K562 (cell line): ENCODE data around the gene IRF2BP1. TPM values are rescaled to one million over a fixed set of nuclear protein-coding genes. Genes with fewer than 3 reads are reported as not detected.

Experiments used
- ATAC-seq: fragments of 200-7000 bp; cut with Tn5 transposase; 3 replicates; pipeline ENCODE4 v1.9.1; 2020; ENCODE audit warnings: moderate library complexity
- BruUV-seq: library from RNA; stranded (reverse); fragments of 400-500 nt; replicated peaks from 2 replicates; lab custom pipeline; 2021; lab: Mats Ljungman, UMichigan
- CTCF ChIA-PET: fragments of 300-600 bp; formaldehyde crosslinking; extraction: SDS; loops from one replicate; lab custom pipeline; 2021; ENCODE audit warnings: low intra/inter-chr PET ratio; lab: Yijun Ruan, JAX
- POLR2A ChIA-PET: fragments of 300-600, 350-650 bp; sonication (Branson Sonifier 250); formaldehyde crosslinking; extraction: SDS; loops from one replicate; lab custom pipeline; 2021; ENCODE audit warnings: antibody characterized with exemption, inconsistent platforms; lab: Yijun Ruan, JAX
- DNase-seq, 4 experiments: peaks; one replicate each; pipeline versions ENCODE4 v3.0.0 to v3.0.0-alpha.2; 2011 to 2018; ENCODE audit warnings: low spot score in 3 of 4, mixed read lengths in 3 of 4; ENCODE audit errors: extremely low read depth in 1 of 4
- FAIRE-seq: peaks from 2 replicates; lab custom pipeline; 2011; peaks lifted over from hg19 to GRCh38; lab: Jason Lieb, UNC
- H2AFZ ChIP-seq: 2 replicates; pipeline ENCODE4 v1.6.0; 2011; ENCODE audit warnings: low read depth, low read length, control low read depth, inconsistent platforms
- H3K27ac ChIP-seq: fragments of 200-600 bp; 3 replicates; pipeline ENCODE4 v1.8.0; 2011; ENCODE audit warnings: low read depth, mild to moderate bottlenecking, control low read depth, inconsistent platforms, low read length, moderate library complexity, mixed read lengths; ENCODE audit errors: extremely low read depth
- H3K27me3 ChIP-seq, 2 experiments: fragments of 300-600 bp in 1 of 2; 2 replicates in 1 of 2; 3 replicates in 1 of 2; pipeline versions ENCODE4 v1.6.0 to v1.8.0; 2011; ENCODE audit warnings: inconsistent platforms in 2 of 2, low read length in 2 of 2, mild to moderate bottlenecking in 1 of 2, mixed read lengths in 1 of 2, moderate library complexity in 1 of 2; ENCODE audit not compliant: control insufficient read depth in 2 of 2, insufficient read depth in 2 of 2
- H3K36me3 ChIP-seq: fragments of 300-600 bp; 3 replicates; pipeline ENCODE4 v1.8.0; 2011; ENCODE audit warnings: mild to moderate bottlenecking, low read length, inconsistent platforms; ENCODE audit not compliant: control insufficient read depth, insufficient read depth
- H3K4me1 ChIP-seq, 2 experiments: fragments of 200-600 bp in 1 of 2; replicated peaks in 1 of 2; 2 replicates in 1 of 2; 3 replicates in 1 of 2; pipeline versions ENCODE4 v1.5.1 to v1.8.0; 2011; ENCODE audit warnings: inconsistent platforms in 2 of 2, low read length in 2 of 2, mild to moderate bottlenecking in 1 of 2, mixed read lengths in 1 of 2, moderate library complexity in 1 of 2; ENCODE audit not compliant: control insufficient read depth in 2 of 2, insufficient read depth in 2 of 2
- H3K4me2 ChIP-seq: 2 replicates; pipeline ENCODE4 v1.6.1; 2011; ENCODE audit warnings: low read length, control low read depth, inconsistent platforms, mixed read lengths; ENCODE audit not compliant: insufficient read depth
- H3K4me3 ChIP-seq: fragments of 200-600 bp; sonication (generic), shearing (Covaris generic); 2 replicates; pipeline ENCODE4 v1.5.1; 2016; ENCODE audit warnings: control low read depth, inconsistent platforms
- H3K79me2 ChIP-seq: fragments of 200-600 bp; 3 replicates; pipeline ENCODE4 v1.8.0; 2011; ENCODE audit warnings: low read length, inconsistent platforms; ENCODE audit not compliant: control insufficient read depth, insufficient read depth
- H3K9ac ChIP-seq, 2 experiments: 2 replicates each; pipeline versions ENCODE4 v1.6.0 to v1.6.1; 2011; ENCODE audit warnings: low read depth in 2 of 2, low read length in 2 of 2, control low read depth in 1 of 2, inconsistent platforms in 1 of 2, mild to moderate bottlenecking in 1 of 2, mixed read lengths in 1 of 2; ENCODE audit not compliant: insufficient read depth in 1 of 2
- H3K9me1 ChIP-seq: one replicate; pipeline ENCODE4 v1.6.0; 2011; ENCODE audit warnings: inconsistent platforms, mild to moderate bottlenecking, low read length, moderate library complexity; ENCODE audit not compliant: control insufficient read depth, insufficient read depth
- H3K9me3 ChIP-seq: replicated peaks from 2 replicates; pipeline ENCODE4 v1.5.1; 2011; ENCODE audit warnings: low read depth, low read length, inconsistent platforms; ENCODE audit not compliant: control insufficient read depth, insufficient read depth
- H4K20me1 ChIP-seq: replicated peaks from 2 replicates; pipeline ENCODE4 v1.6.1; 2011; ENCODE audit warnings: low read length, inconsistent platforms, mixed read lengths; ENCODE audit not compliant: control insufficient read depth, insufficient read depth
- ATF7 ChIP-seq: fragments of 450-650 bp; IDR thresholded peaks from 2 replicates; pipeline ENCODE4 v1.7.1; 2014; ENCODE audit warnings: mild to moderate bottlenecking, moderate library complexity
- JUND ChIP-seq, 2 experiments: IDR thresholded peaks; 2 replicates in 1 of 2; 3 replicates in 1 of 2; pipeline ENCODE4 v1.6.1; 2011; ENCODE audit warnings: borderline replicate concordance in 2 of 2, low read depth in 2 of 2, low read length in 2 of 2, improper control_type of control experiment in 1 of 2, missing biosample characterization in 1 of 2, missing genetic modification characterization in 1 of 2, missing genetic modification reagents in 1 of 2
- PYGO2 ChIP-seq: fragments of 450-650 bp; IDR thresholded peaks from 2 replicates; pipeline ENCODE4 v1.6.1; 2016; ENCODE audit warnings: mild to moderate bottlenecking, missing genetic modification characterization, moderate library complexity, missing compliant biosample characterization
- WGBS: fragments of 100-300 bp; shearing (Covaris generic); methylation state at CpG from one replicate; pipeline ENCODE4 v1.1.6; 2016; ENCODE audit warnings: low coverage, mixed read lengths; ENCODE audit not compliant: insufficient coverage; ENCODE audit errors: missing lambda C conversion rate; 5-methylcytosine and 5-hydroxymethylcytosine counted together
- in situ Hi-C: fragments of 300-500 bp; cut with MboI; formaldehyde crosslinking; loops from 4 replicates; pipeline ENCODE4 v1.15.0; 2018; ENCODE audit warnings: inconsistent platforms, mixed read lengths
- intact Hi-C: fragments of 100-400 bp; cut with micrococcal nuclease; formaldehyde crosslinking; loops from 2 replicates; pipeline ENCODE4 v1.14.2; 2022
- polyA plus RNA-seq, 8 experiments: library from polyadenylated mRNA; depleted of rRNA in 4 of 8; stranded (reverse) in 5 of 8; unstranded in 3 of 8; fragments of >200 nt; fragmentation: Nextera tagmentation in 2 of 8; fragmentation: Illumina TruSeq in 1 of 8; extraction: Ambion mirVana in 2 of 8; extraction: Trizol in 1 of 8; gene quantifications; 2 replicates each; pipeline versions ENCODE4 v1.2.1 to v1.2.3, GENCODE V29; 2011 to 2014; ENCODE audit warnings: inconsistent platforms in 1 of 8, missing spikeins in 1 of 8
- total RNA-seq, 7 experiments: library from RNA; depleted of rRNA in 6 of 7; stranded (reverse); fragments of >200 nt in 6 of 7; fragmentation: Illumina TruSeq in 2 of 7; extraction: Trizol in 2 of 7; gene quantifications; 2 replicates each; pipeline versions ENCODE4 v1.2.1 to v1.2.3, GENCODE V29; 2011 to 2021; ENCODE audit warnings: low replicate concordance in 1 of 7
- TF ChIP-seq, protein P1 (sequence below): sonication (generic); formaldehyde crosslinking; IDR thresholded peaks from 2 replicates; pipeline ENCODE4 v1.8.0; 2022; ENCODE audit warnings: mild to moderate bottlenecking, low read depth, missing genetic modification reagents
- TF ChIP-seq, protein P2 (sequence below): sonication (generic); formaldehyde crosslinking; IDR thresholded peaks from 2 replicates; pipeline ENCODE4 v1.9.0; 2022; ENCODE audit warnings: mild to moderate bottlenecking, missing genetic modification reagents
- TF ChIP-seq, protein P3 (sequence below), 2 experiments: fragments of 450-650 bp in 1 of 2; sonication (generic) in 1 of 2; formaldehyde crosslinking in 1 of 2; IDR thresholded peaks in 1 of 2; conservative IDR thresholded peaks in 1 of 2; 2 replicates each; pipeline versions ENCODE4 v1.6.1 to v1.8.1; 2016 to 2023; ENCODE audit warnings: mild to moderate bottlenecking in 2 of 2, moderate library complexity in 2 of 2, inconsistent platforms in 1 of 2, missing genetic modification reagents in 1 of 2

IRF2BP1 gene
- total and polyA plus RNA-seq, 9 of the 15 experiments (the other 6 are each of a cell fraction or from before 2014, with no cell fraction given): 0.61 to 35.9 (median 3.5) TPM

DNA sequence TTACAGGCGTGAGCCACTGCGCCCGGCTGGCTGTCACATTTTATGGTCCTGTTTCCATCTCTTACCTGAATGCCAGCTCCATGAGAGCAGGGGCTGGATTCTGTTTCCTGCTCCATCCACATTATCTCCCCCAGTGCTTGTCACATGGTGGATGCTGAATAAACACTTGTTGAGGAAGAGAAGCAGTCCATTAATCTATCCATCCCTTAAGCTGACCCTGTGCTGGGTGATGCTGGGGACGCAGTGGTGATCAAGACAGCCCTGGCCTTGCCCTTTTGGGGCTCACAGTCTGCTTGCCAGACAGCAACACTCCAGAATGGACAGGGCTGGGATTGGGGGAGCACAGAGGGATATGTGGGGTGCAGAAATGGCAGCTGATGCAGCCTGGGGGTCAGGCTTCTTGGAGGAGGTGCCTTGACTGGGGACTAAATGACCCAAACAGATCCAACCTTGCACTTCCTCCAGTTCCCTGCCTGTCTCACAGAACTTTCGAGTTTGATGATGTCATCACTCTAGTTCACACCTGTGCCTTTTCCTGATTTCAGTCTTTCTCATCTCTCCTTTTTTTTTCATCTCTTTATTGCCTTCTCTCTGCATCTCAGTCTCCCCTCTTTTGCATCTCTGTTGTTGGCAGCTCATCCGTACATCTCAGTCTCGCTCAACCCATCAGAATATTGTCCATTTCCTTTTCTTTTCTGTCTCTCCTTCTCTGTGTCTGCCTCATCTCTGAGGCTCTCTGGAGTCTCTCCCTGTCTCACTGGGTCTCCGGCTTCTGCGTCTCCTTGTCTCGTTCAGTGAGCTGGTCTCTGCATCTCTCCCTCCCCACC is 4.6 kb downstream of the IRF2BP1 start:
- ChIA-PET CTCF (interaction anchor here (3.3 to 4.9 kb wide), 2 partner anchors 17 to 64 kb away, joined by 56 to 102 read pairs; partner anchors contain the start of genes FOXA3 and SYMPK), POLR2A (interaction anchor here (0.6 to 1.6 kb wide), 6 partner anchors 11 to 304 kb away, joined by 3 to 6 read pairs (median 3); partner anchors contain the start of gene SYMPK)
- Histone ChIP-seq H2AFZ (no peak overlapping the region), H4K20me1 (no peaks in the 10 kb centered on the region), H3K9me3 (no peaks in the 10 kb centered on the region), H3K4me2 (no peak overlapping the region), H3K9ac (peak overlapping the region in 1 of 2 experiments; percentile 89; a peak in 1 of 4 replicates), H3K36me3 (peaks cover 13% of the 10 kb centered on the region; the same call in 1 of the 3 replicates), H3K9me1 (no peaks in the 10 kb centered on the region), H3K27ac (no peak overlapping the region), H3K4me3 (no peak overlapping the region), H3K4me1 (peaks cover 45 to 78% of the 10 kb centered on the region in 2 experiments), H3K27me3 (no peaks in the 10 kb centered on the region), H3K79me2 (peaks cover 25% of the 10 kb centered on the region)
- intact Hi-C loops: no loop called here
- BruUV-seq: no TSS peak
- in situ Hi-C loops: no loop called here
- WGBS: 67% methylated on average over 10 of the region's 10 CpGs
- no peak for TF ChIP-seq PYGO2 (tag)
- TF ChIP-seq, protein P1, sequence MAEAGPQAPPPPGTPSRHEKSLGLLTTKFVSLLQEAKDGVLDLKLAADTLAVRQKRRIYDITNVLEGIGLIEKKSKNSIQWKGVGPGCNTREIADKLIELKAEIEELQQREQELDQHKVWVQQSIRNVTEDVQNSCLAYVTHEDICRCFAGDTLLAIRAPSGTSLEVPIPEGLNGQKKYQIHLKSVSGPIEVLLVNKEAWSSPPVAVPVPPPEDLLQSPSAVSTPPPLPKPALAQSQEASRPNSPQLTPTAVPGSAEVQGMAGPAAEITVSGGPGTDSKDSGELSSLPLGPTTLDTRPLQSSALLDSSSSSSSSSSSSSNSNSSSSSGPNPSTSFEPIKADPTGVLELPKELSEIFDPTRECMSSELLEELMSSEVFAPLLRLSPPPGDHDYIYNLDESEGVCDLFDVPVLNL: no peak
- TF ChIP-seq, protein P2, sequence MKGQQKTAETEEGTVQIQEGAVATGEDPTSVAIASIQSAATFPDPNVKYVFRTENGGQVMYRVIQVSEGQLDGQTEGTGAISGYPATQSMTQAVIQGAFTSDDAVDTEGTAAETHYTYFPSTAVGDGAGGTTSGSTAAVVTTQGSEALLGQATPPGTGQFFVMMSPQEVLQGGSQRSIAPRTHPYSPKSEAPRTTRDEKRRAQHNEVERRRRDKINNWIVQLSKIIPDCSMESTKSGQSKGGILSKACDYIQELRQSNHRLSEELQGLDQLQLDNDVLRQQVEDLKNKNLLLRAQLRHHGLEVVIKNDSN (CRISPR knock-in tag): peak; percentile 36
- 0 out of 2 replicates have a peak, but pooled peaks have one; percentile 10 for TF ChIP-seq JUND (IDR thresholded peaks at IDR 0.05; ENCODE audit: borderline replicate concordance, low read depth, low read length)
- TF ChIP-seq JUND (tag; IDR thresholded peaks at IDR 0.05; ENCODE audit: borderline replicate concordance, low read depth, low read length): peak; percentile 34; the same call in 1 of the 3 replicates
- peak; percentile 87 for TF ChIP-seq ATF7
- TF ChIP-seq, protein P3, sequence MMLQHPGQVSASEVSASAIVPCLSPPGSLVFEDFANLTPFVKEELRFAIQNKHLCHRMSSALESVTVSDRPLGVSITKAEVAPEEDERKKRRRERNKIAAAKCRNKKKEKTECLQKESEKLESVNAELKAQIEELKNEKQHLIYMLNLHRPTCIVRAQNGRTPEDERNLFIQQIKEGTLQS (IDR thresholded peaks at IDR 0.05): peak; percentile 95
- TF ChIP-seq, protein P3 (CRISPR knock-in tag; conservative IDR thresholded peaks at IDR 0.05): no peak
- FAIRE-seq (peak; percentile 46), DNase-seq (no peak), ATAC-seq (no peak)
